Stimulated activated naive CD8-positive, alpha-beta T cell treated with anti-CD3 and anti-CD28 coated beads, Interleukin-15, amount 100 ng/mL, for 72 hours (primary cell): ENCODE data around the gene ABI3BP.

Experiments
- ATAC-seq: fragments of 150-1000 bp; cut with Tn5 transposase; 2 replicates; pipeline ENCODE4 v1.10.0; 2021; ENCODE audit warnings: mild to moderate bottlenecking, moderate library complexity
- DNase-seq, 2 donors: peaks; one replicate each; pipeline ENCODE4 v3.0.0; 2021 to 2022
- H3K27ac Mint-ChIP-seq, 2 donors: one replicate each; pipeline ENCODE4 v1.8.0; 2022; ENCODE audit warnings: mild to moderate bottlenecking in 2 of 2, mixed read lengths in 2 of 2, moderate library complexity in 2 of 2
- H3K27me3 Mint-ChIP-seq: one replicate; pipeline ENCODE4 v1.8.0; 2022; ENCODE audit warnings: mixed read lengths
- H3K4me1 Mint-ChIP-seq: one replicate; pipeline ENCODE4 v1.8.0; 2022; ENCODE audit warnings: mild to moderate bottlenecking, mixed read lengths
- H3K4me3 Mint-ChIP-seq, 2 donors: one replicate each; pipeline ENCODE4 v1.8.0; 2022; ENCODE audit warnings: mild to moderate bottlenecking in 2 of 2, mixed read lengths in 2 of 2, moderate library complexity in 1 of 2
- H3K9me3 Mint-ChIP-seq, 2 donors: one replicate each; pipeline ENCODE4 v1.8.0; 2022; ENCODE audit warnings: mixed read lengths in 2 of 2

Gene ABI3BP

GRCh38 chr3:100864471-100865250 is 128.6 kb downstream of the ABI3BP start:
- H3K4me1 Mint-ChIP-seq = no peaks in the 10 kb centered on the region

GRCh38 chr3:100857863-100858262 is 135.4 kb downstream of the ABI3BP start:
- H3K4me1 Mint-ChIP-seq = no peaks in the 10 kb centered on the region
- no peak for DNase-seq
- no peaks in the 10 kb centered on the region for H3K27me3 Mint-ChIP-seq
- ATAC-seq = no peak
- no peak overlapping the region for H3K4me3 Mint-ChIP-seq
- no peaks in the 10 kb centered on the region for H3K9me3 Mint-ChIP-seq
- H3K27ac Mint-ChIP-seq = no peak overlapping the region

More at GRCh38 chr3:100864471-100865250, 128.6 kb downstream of the ABI3BP start:
- Mint-ChIP-seq H3K27me3 (no peaks in the 10 kb centered on the region), H3K9me3 (no peaks in the 10 kb centered on the region), H3K27ac (no peak overlapping the region), H3K4me3 (no peak overlapping the region)
- ATAC-seq (no peak), DNase-seq (no peak)

- Mint-ChIP-seq H3K27me3 (no peaks in the 10 kb centered on the region), H3K9me3 (no peaks in the 10 kb centered on the region), H3K27ac (no peak overlapping the region), H3K4me3 (no peak overlapping the region), H3K4me1 (no peaks in the 10 kb centered on the region)
- DNase-seq (no peak), ATAC-seq (no peak)
Measured at GRCh38 chr3:100856821-100857220, 136.4 kb downstream of the ABI3BP start.

GRCh38 chr3:100852840-100853239 is 140.4 kb downstream of the ABI3BP start:
- ATAC-seq = no peak

GRCh38 chr3:100850701-100851100 is 142.5 kb downstream of the ABI3BP start:
- ATAC-seq (no peak), DNase-seq (no peak)
- Mint-ChIP-seq H3K27ac (no peak overlapping the region), H3K4me1 (no peaks in the 10 kb centered on the region), H3K4me3 (no peak overlapping the region), H3K9me3 (no peaks in the 10 kb centered on the region), H3K27me3 (no peaks in the 10 kb centered on the region)

More at GRCh38 chr3:100852840-100853239, 140.4 kb downstream of the ABI3BP start:
- Mint-ChIP-seq H3K27ac (peak overlapping the region; percentile 19 to 65), H3K9me3 (no peaks in the 10 kb centered on the region), H3K27me3 (no peaks in the 10 kb centered on the region), H3K4me1 (no peaks in the 10 kb centered on the region), H3K4me3 (no peak overlapping the region)
- no peak for DNase-seq

- H3K4me1 Mint-ChIP-seq = no peaks in the 10 kb centered on the region
- no peak overlapping the region for H3K27ac Mint-ChIP-seq
- no peak for ATAC-seq
- no peak overlapping the region for H3K4me3 Mint-ChIP-seq
- peaks cover 5% of the 10 kb centered on the region for H3K27me3 Mint-ChIP-seq
- no peaks in the 10 kb centered on the region for H3K9me3 Mint-ChIP-seq
- DNase-seq = no peak
Measured at GRCh38 chr3:100850156-100850555, 143.1 kb downstream of the ABI3BP start.

- H3K9me3 Mint-ChIP-seq = no peaks in the 10 kb centered on the region
- ATAC-seq (no peak), DNase-seq (no peak)
- H3K4me1 Mint-ChIP-seq = no peaks in the 10 kb centered on the region
- H3K4me3 Mint-ChIP-seq = no peak overlapping the region
- peaks cover 11% of the 10 kb centered on the region for H3K27me3 Mint-ChIP-seq
- no peak overlapping the region for H3K27ac Mint-ChIP-seq
Measured at GRCh38 chr3:100844063-100844936, 148.9 kb downstream of the ABI3BP start.

- DNase-seq (no peak), ATAC-seq (no peak)
- Mint-ChIP-seq H3K4me1 (no peaks in the 10 kb centered on the region), H3K27me3 (peaks cover 24% of the 10 kb centered on the region), H3K27ac (no peak overlapping the region), H3K4me3 (no peak overlapping the region), H3K9me3 (no peaks in the 10 kb centered on the region)
Measured at GRCh38 chr3:100838157-100838556, 155.1 kb downstream of the ABI3BP start.

- H3K27ac Mint-ChIP-seq = no peak overlapping the region
- H3K4me3 Mint-ChIP-seq = no peak overlapping the region
- H3K4me1 Mint-ChIP-seq = no peaks in the 10 kb centered on the region
- ATAC-seq = no peak
- H3K27me3 Mint-ChIP-seq = peaks cover 24% of the 10 kb centered on the region
- DNase-seq = no peak
- H3K9me3 Mint-ChIP-seq = no peaks in the 10 kb centered on the region
Measured at GRCh38 chr3:100836661-100837060, 156.6 kb downstream of the ABI3BP start.

GRCh38 chr3:100834332-100834731 is 158.9 kb downstream of the ABI3BP start:
- Mint-ChIP-seq H3K4me3 (no peak overlapping the region), H3K4me1 (no peaks in the 10 kb centered on the region), H3K27ac (no peak overlapping the region), H3K27me3 (peaks cover 31% of the 10 kb centered on the region), H3K9me3 (no peaks in the 10 kb centered on the region)
- no peak for ATAC-seq
- no peak for DNase-seq

GRCh38 chr3:100833483-100833882 is 159.7 kb downstream of the ABI3BP start:
- Mint-ChIP-seq H3K4me1 (no peaks in the 10 kb centered on the region), H3K27me3 (peaks cover 26% of the 10 kb centered on the region), H3K27ac (no peak overlapping the region), H3K9me3 (no peaks in the 10 kb centered on the region), H3K4me3 (no peak overlapping the region)
- DNase-seq = no peak
- ATAC-seq = no peak

GRCh38 chr3:100831629-100832028 is 161.6 kb downstream of the ABI3BP start:
- Mint-ChIP-seq H3K4me3 (no peak overlapping the region), H3K4me1 (no peaks in the 10 kb centered on the region), H3K9me3 (no peaks in the 10 kb centered on the region), H3K27ac (no peak overlapping the region), H3K27me3 (peaks cover 21% of the 10 kb centered on the region)
- no peak for DNase-seq
- ATAC-seq = no peak

- H3K9me3 Mint-ChIP-seq = no peaks in the 10 kb centered on the region
- ATAC-seq (peak; percentile 61), DNase-seq (no peak)
- peaks cover 18% of the 10 kb centered on the region for H3K27me3 Mint-ChIP-seq
- no peak overlapping the region for H3K4me3 Mint-ChIP-seq
- H3K4me1 Mint-ChIP-seq = no peaks in the 10 kb centered on the region
- no peak overlapping the region for H3K27ac Mint-ChIP-seq
Measured at GRCh38 chr3:100830931-100831330, 162.3 kb downstream of the ABI3BP start.

GRCh38 chr3:100825574-100825973 is 167.6 kb downstream of the ABI3BP start:
- Mint-ChIP-seq H3K27ac (no peak overlapping the region), H3K9me3 (no peaks in the 10 kb centered on the region), H3K27me3 (peaks cover 8% of the 10 kb centered on the region), H3K4me1 (no peaks in the 10 kb centered on the region), H3K4me3 (no peak overlapping the region)
- DNase-seq = no peak
- ATAC-seq = no peak

- Mint-ChIP-seq H3K27ac (no peak overlapping the region), H3K4me1 (no peaks in the 10 kb centered on the region), H3K4me3 (no peak overlapping the region), H3K9me3 (no peaks in the 10 kb centered on the region), H3K27me3 (peaks cover 30% of the 10 kb centered on the region)
- ATAC-seq (no peak), DNase-seq (no peak)
Measured at GRCh38 chr3:100815583-100815982, 177.6 kb downstream of the ABI3BP start.

- H3K4me1 Mint-ChIP-seq = no peaks in the 10 kb centered on the region
- H3K27me3 Mint-ChIP-seq = peaks cover 31% of the 10 kb centered on the region
- no peak overlapping the region for H3K27ac Mint-ChIP-seq
- no peaks in the 10 kb centered on the region for H3K9me3 Mint-ChIP-seq
- no peak for ATAC-seq
- H3K4me3 Mint-ChIP-seq = no peak overlapping the region
- DNase-seq = no peak
Measured at GRCh38 chr3:100813828-100814227, 179.4 kb downstream of the ABI3BP start.
